Stromal cell of bone marrow (primary cell): Measurements from ENCODE around the gene GRK3.

Experiments used
- DNase-seq: peaks from one replicate; pipeline ENCODE4 v3.0.0-alpha.2; 2012; ENCODE audit warnings: low read depth

GRK3 gene

GRCh38 chr22:25626624-25626990 lies 62.1 kb downstream of the GRK3 start:
- no peak for DNase-seq

- no peak for DNase-seq
Observed at GRCh38 chr22:25627271-25627852, 62.9 kb downstream of the GRK3 start.

- DNase-seq, result no peak
Observed at GRCh38 chr22:25628494-25628893, 64.0 kb downstream of the GRK3 start.

- DNase-seq, result no peak
Observed at GRCh38 chr22:25629613-25630012, 65.1 kb downstream of the GRK3 start.

GRCh38 chr22:25630447-25630846 lies 66.0 kb downstream of the GRK3 start:
- no peak for DNase-seq

- no peak for DNase-seq
Observed at GRCh38 chr22:25636323-25636722, 71.8 kb downstream of the GRK3 start.

GRCh38 chr22:25637032-25637431 lies 72.6 kb downstream of the GRK3 start:
- DNase-seq, result no peak

GRCh38 chr22:25637672-25638071 lies 73.2 kb downstream of the GRK3 start:
- DNase-seq, result no peak

GRCh38 chr22:25638638-25639037 lies 74.2 kb downstream of the GRK3 start:
- no peak for DNase-seq

GRCh38 chr22:25641650-25642049 lies 77.2 kb downstream of the GRK3 start:
- no peak for DNase-seq

GRCh38 chr22:25643232-25644000 lies 78.9 kb downstream of the GRK3 start:
- DNase-seq, result no peak

- DNase-seq, result no peak
Observed at GRCh38 chr22:25644122-25644521, 79.6 kb downstream of the GRK3 start.

- DNase-seq, result peak; percentile 63
Observed at GRCh38 chr22:25645266-25645665, 80.8 kb downstream of the GRK3 start.

- peak; percentile 26 for DNase-seq
Observed at GRCh38 chr22:25645964-25646363, 81.5 kb downstream of the GRK3 start.

- DNase-seq, result no peak
Observed at GRCh38 chr22:25650833-25651232, 86.4 kb downstream of the GRK3 start.

- no peak for DNase-seq
Observed at GRCh38 chr22:25651332-25652085, 87.0 kb downstream of the GRK3 start.

- DNase-seq, result no peak
Observed at GRCh38 chr22:25654676-25655075, 90.2 kb downstream of the GRK3 start.

GRCh38 chr22:25655371-25655935 lies 91.0 kb downstream of the GRK3 start:
- DNase-seq, result no peak

- no peak for DNase-seq
Observed at GRCh38 chr22:25656724-25657123, 92.2 kb downstream of the GRK3 start.

- DNase-seq, result no peak
Observed at GRCh38 chr22:25658633-25659032, 94.2 kb downstream of the GRK3 start.

- no peak for DNase-seq
Observed at GRCh38 chr22:25659413-25659812, 94.9 kb downstream of the GRK3 start.

- DNase-seq, result no peak
Observed at GRCh38 chr22:25660336-25660735, 95.9 kb downstream of the GRK3 start.

- peak; percentile 42 for DNase-seq
Observed at GRCh38 chr22:25661073-25661472, 96.6 kb downstream of the GRK3 start.
